ENCODE measurements around the gene IL22RA1. TPM values are rescaled to one million over a fixed set of nuclear protein-coding genes. Genes with fewer than 3 reads are reported as not detected.

Gene IL22RA1
- polyA plus RNA-seq, 2 of the 4 experiments (the other 2 are of a cell fraction): 1.5 to 1.7 TPM

DNA sequence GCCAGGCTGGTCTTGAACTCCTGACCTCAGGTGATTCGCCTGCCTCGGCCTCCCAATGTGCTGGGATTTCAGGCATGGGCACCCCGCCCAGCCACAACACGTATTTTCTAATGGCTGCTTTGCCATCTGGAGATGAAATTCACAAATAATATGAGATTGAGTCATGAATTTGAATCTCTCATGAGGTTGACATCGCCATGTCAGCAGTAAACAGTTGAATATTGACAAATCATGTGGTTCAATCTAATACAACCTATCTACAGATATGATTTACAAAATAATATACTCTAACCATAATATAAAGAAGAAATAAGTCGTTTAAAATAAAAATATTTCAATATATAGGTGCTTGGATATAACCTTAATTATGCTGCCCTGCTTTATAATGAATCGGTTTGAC is 73.1 kb downstream of the IL22RA1 start:
- ChIA-PET CTCF (interaction anchor here (0.8 to 6.3 kb wide), 11 partner anchors 9 to 322 kb away, joined by 3 to 30 read pairs (median 12); partner anchors contain the start of gene MYOM3), POLR2A (no interaction called here)
- H3K9me3 ChIP-seq: no peaks in the 10 kb centered on the region
- FAIRE-seq (no peak), DNase-seq (ENCODE audit: low read depth in 1 of 2, low spot score in 1 of 2) (no peak), ATAC-seq (no peak)
- H3K4me1 ChIP-seq: peaks cover 8% of the 10 kb centered on the region; the same call in 2 of the 3 replicates
- no peak for TF ChIP-seq CHD4 (IDR thresholded peaks at IDR 0.05; ENCODE audit: borderline replicate concordance)
- TF ChIP-seq HOXB5 (CRISPR knock-in tag; IDR thresholded peaks at IDR 0.05): no peak
- TF ChIP-seq, protein P1, sequence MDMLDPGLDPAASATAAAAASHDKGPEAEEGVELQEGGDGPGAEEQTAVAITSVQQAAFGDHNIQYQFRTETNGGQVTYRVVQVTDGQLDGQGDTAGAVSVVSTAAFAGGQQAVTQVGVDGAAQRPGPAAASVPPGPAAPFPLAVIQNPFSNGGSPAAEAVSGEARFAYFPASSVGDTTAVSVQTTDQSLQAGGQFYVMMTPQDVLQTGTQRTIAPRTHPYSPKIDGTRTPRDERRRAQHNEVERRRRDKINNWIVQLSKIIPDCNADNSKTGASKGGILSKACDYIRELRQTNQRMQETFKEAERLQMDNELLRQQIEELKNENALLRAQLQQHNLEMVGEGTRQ (IDR thresholded peaks at IDR 0.05): no peak
- peak; percentile 73 for TF ChIP-seq MAFK (IDR thresholded peaks at IDR 0.05; ENCODE audit: partially characterized antibody)
- TF ChIP-seq, protein P2, sequence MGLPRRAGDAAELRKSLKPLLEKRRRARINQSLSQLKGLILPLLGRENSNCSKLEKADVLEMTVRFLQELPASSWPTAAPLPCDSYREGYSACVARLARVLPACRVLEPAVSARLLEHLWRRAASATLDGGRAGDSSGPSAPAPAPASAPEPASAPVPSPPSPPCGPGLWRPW (IDR thresholded peaks at IDR 0.05): no peak
- TF ChIP-seq SREBF2 (IDR thresholded peaks at IDR 0.05): no peak
- TF ChIP-seq ZSCAN20 (CRISPR knock-in tag; IDR thresholded peaks at IDR 0.05): no peak
- H3K4me2 ChIP-seq: no peak overlapping the region
- no peak overlapping the region for H3K4me3 ChIP-seq
- no peak overlapping the region for H3K27ac ChIP-seq
- WGBS (ENCODE audit: missing lambda C conversion rate): 60% methylated on average over 7 of the region's 7 CpGs

Other genes starting within 250 kb of the IL22RA1 start
- gene CNR2, start 229.8 kb downstream of the IL22RA1 start, polyA plus RNA-seq (2011; rRNA removed): not detected in 2 replicates
- gene CNR2, start 229.8 kb downstream of the IL22RA1 start, polyA plus RNA-seq (2017; fragmentation: RNase III; extraction: RNeasy Plus Mini Kit Qiagen cat#74134 plus additional on column Dnase treatment): not detected in 3 replicates
- 38.1 and 106 TPM in 2 replicates for gene PNRC2, start 183.3 kb downstream of the IL22RA1 start, polyA plus RNA-seq (2011; rRNA removed)
- 34.4 to 37.5 TPM (median 36.1 TPM) in 3 replicates for gene PNRC2, start 183.3 kb downstream of the IL22RA1 start, polyA plus RNA-seq (2017; fragmentation: RNase III; extraction: RNeasy Plus Mini Kit Qiagen cat#74134 plus additional on column Dnase treatment)
- gene SRSF10, start 162.8 kb downstream of the IL22RA1 start, polyA plus RNA-seq (2011; rRNA removed): 119 and 180 TPM in 2 replicates
- gene SRSF10, start 162.8 kb downstream of the IL22RA1 start, polyA plus RNA-seq (2017; fragmentation: RNase III; extraction: RNeasy Plus Mini Kit Qiagen cat#74134 plus additional on column Dnase treatment): 140 to 141 TPM (median 141 TPM) in 3 replicates
- gene MYOM3, start 31.0 kb downstream of the IL22RA1 start, polyA plus RNA-seq (2011; rRNA removed): 2.6 and 2.7 TPM in 2 replicates
- gene MYOM3, start 31.0 kb downstream of the IL22RA1 start, polyA plus RNA-seq (2017; fragmentation: RNase III; extraction: RNeasy Plus Mini Kit Qiagen cat#74134 plus additional on column Dnase treatment): 7.3 to 8.7 TPM (median 8.5 TPM) in 3 replicates
- gene IFNLR1, start 44.1 kb upstream of the IL22RA1 start, polyA plus RNA-seq (2011; rRNA removed): 1.3 and 1.7 TPM in 2 replicates
- 0.76 to 0.84 TPM (median 0.78 TPM) in 3 replicates for gene IFNLR1, start 44.1 kb upstream of the IL22RA1 start, polyA plus RNA-seq (2017; fragmentation: RNase III; extraction: RNeasy Plus Mini Kit Qiagen cat#74134 plus additional on column Dnase treatment)
- gene GRHL3, start 176.2 kb upstream of the IL22RA1 start, polyA plus RNA-seq (2011; rRNA removed): 1.6 and 2.5 TPM in 2 replicates
- 0.58 to 0.71 TPM (median 0.59 TPM) in 3 replicates for gene GRHL3, start 176.2 kb upstream of the IL22RA1 start, polyA plus RNA-seq (2017; fragmentation: RNase III; extraction: RNeasy Plus Mini Kit Qiagen cat#74134 plus additional on column Dnase treatment)

Data from A549 (cell line).